ENCODE measurements around the gene TMEM270.

TMEM270 gene

GRCh38 chr7:73903321-73904218 lies 42.6 kb downstream of the TMEM270 start:
- Histone ChIP-seq H2BK12ac (ENCODE audit: low read length) (no peak overlapping the region), H3K36me3 (replicated peaks in 1 of 2; ENCODE audit: control insufficient read depth in 2 of 2, insufficient read depth in 2 of 2, low read length in 2 of 2) (no peaks in the 10 kb centered on the region), H3K18ac (ENCODE audit: low read length) (no peak overlapping the region), H3K14ac (ENCODE audit: low read length) (peak overlapping the region; percentile 38), H2BK120ac (ENCODE audit: low read depth, low read length) (no peak overlapping the region), H2BK5ac (ENCODE audit: low read length) (no peak overlapping the region), H3K79me1 (ENCODE audit: low read depth, low read length) (no peaks in the 10 kb centered on the region), H4K91ac (ENCODE audit: low read depth, low read length, poor library complexity) (no peak overlapping the region), H3K4me2 (ENCODE audit: insufficient read depth, low read length, poor library complexity, severe bottlenecking) (no peak overlapping the region), H3K4me3 (ENCODE audit: low read length in 2 of 2) (no peak overlapping the region), H4K8ac (ENCODE audit: low read depth, low read length) (no peak overlapping the region), H2AK5ac (ENCODE audit: low read depth, low read length) (peak overlapping the region; percentile 84), H2BK15ac (ENCODE audit: low read length) (no peak overlapping the region), H3K27ac (replicated peaks; ENCODE audit: low read length) (no peak overlapping the region), H3K4me1 (ENCODE audit: control insufficient read depth in 2 of 2, insufficient read depth in 1 of 2, low read depth in 1 of 2, low read length in 2 of 2) (peaks cover 0 to 8% of the 10 kb centered on the region in 2 donors), H3K23ac (ENCODE audit: low read depth, low read length, poor library complexity) (peak overlapping the region; percentile 43), H3K27me3 (ENCODE audit: control insufficient read depth in 3 of 3, insufficient read depth in 3 of 3, low read depth in 1 of 3, low read length in 3 of 3) (no peaks in the 10 kb centered on the region), H3K4ac (ENCODE audit: low read length) (no peak overlapping the region), H3K9ac (ENCODE audit: low read depth, low read length, poor library complexity) (no peak overlapping the region), H3K9me3 (replicated peaks in 1 of 2; ENCODE audit: control insufficient read depth in 2 of 2, insufficient read depth in 1 of 2, low read depth in 1 of 2, low read length in 2 of 2) (no peaks in the 10 kb centered on the region), H2AFZ (ENCODE audit: low read length) (no peak overlapping the region)
- no CpG with 5 or more reads among the region's 15 CpGs for WGBS, 2 donors (ENCODE audit: extremely low coverage in 2 of 2, insufficient read length in 2 of 2, insufficient replicate concordance in 1 of 2)
- DNase-seq (ENCODE audit: low spot score): no peak

GRCh38 chr7:73904219-73905137 lies 43.5 kb downstream of the TMEM270 start:
- H3K9ac ChIP-seq (ENCODE audit: low read depth, low read length, poor library complexity): no peak overlapping the region
- H3K27ac ChIP-seq (replicated peaks; ENCODE audit: low read length): no peak overlapping the region

GRCh38 chr7:73905360-73905759 lies 44.4 kb downstream of the TMEM270 start:
- H3K18ac ChIP-seq (ENCODE audit: low read length): peak overlapping the region; percentile 76
- H2BK15ac ChIP-seq (ENCODE audit: low read length): no peak overlapping the region
- H3K23ac ChIP-seq (ENCODE audit: low read depth, low read length, poor library complexity): no peak overlapping the region
- H3K14ac ChIP-seq (ENCODE audit: low read length): no peak overlapping the region
- no peak overlapping the region for H4K8ac ChIP-seq (ENCODE audit: low read depth, low read length)
- H3K4ac ChIP-seq (ENCODE audit: low read length): no peak overlapping the region
- no peak overlapping the region for H4K91ac ChIP-seq (ENCODE audit: low read depth, low read length, poor library complexity)
- no peak overlapping the region for H2BK12ac ChIP-seq (ENCODE audit: low read length)
- peak overlapping the region; percentile 47 for H2AK5ac ChIP-seq (ENCODE audit: low read depth, low read length)
- H3K9me3 ChIP-seq (replicated peaks in 1 of 2; ENCODE audit: control insufficient read depth in 2 of 2, insufficient read depth in 1 of 2, low read depth in 1 of 2, low read length in 2 of 2): no peaks in the 10 kb centered on the region
- no peak for DNase-seq (ENCODE audit: low spot score)
- no peak overlapping the region for H3K4me2 ChIP-seq (ENCODE audit: insufficient read depth, low read length, poor library complexity, severe bottlenecking)
- H3K27ac ChIP-seq (replicated peaks; ENCODE audit: low read length): no peak overlapping the region
- H2BK5ac ChIP-seq (ENCODE audit: low read length): no peak overlapping the region
- H3K27me3 ChIP-seq (ENCODE audit: control insufficient read depth in 3 of 3, insufficient read depth in 3 of 3, low read depth in 1 of 3, low read length in 3 of 3): no peaks in the 10 kb centered on the region
- H3K9ac ChIP-seq (ENCODE audit: low read depth, low read length, poor library complexity): no peak overlapping the region
- no peak overlapping the region for H3K4me3 ChIP-seq (ENCODE audit: low read length in 2 of 2)
- no peaks in the 10 kb centered on the region for H3K79me1 ChIP-seq (ENCODE audit: low read depth, low read length)
- no peaks in the 10 kb centered on the region for H3K36me3 ChIP-seq (replicated peaks in 1 of 2; ENCODE audit: control insufficient read depth in 2 of 2, insufficient read depth in 2 of 2, low read length in 2 of 2)
- peaks cover 0 to 13% of the 10 kb centered on the region in 2 donors for H3K4me1 ChIP-seq (ENCODE audit: control insufficient read depth in 2 of 2, insufficient read depth in 1 of 2, low read depth in 1 of 2, low read length in 2 of 2)
- H2AFZ ChIP-seq (ENCODE audit: low read length): no peak overlapping the region
- H2BK120ac ChIP-seq (ENCODE audit: low read depth, low read length): no peak overlapping the region
- WGBS, 2 donors (ENCODE audit: extremely low coverage in 2 of 2, insufficient read length in 2 of 2, insufficient replicate concordance in 1 of 2): no CpG with 5 or more reads among the region's 15 CpGs

More at GRCh38 chr7:73904219-73905137, 43.5 kb downstream of the TMEM270 start:
- H3K14ac ChIP-seq (ENCODE audit: low read length): no peak overlapping the region
- no peak overlapping the region for H3K4me3 ChIP-seq (ENCODE audit: low read length in 2 of 2)
- no peak for DNase-seq (ENCODE audit: low spot score)
- no peak overlapping the region for H2BK120ac ChIP-seq (ENCODE audit: low read depth, low read length)
- peak overlapping the region; percentile 24 for H2BK5ac ChIP-seq (ENCODE audit: low read length)
- no peak overlapping the region for H3K4me2 ChIP-seq (ENCODE audit: insufficient read depth, low read length, poor library complexity, severe bottlenecking)
- no CpG with 5 or more reads among the region's 24 CpGs for WGBS, 2 donors (ENCODE audit: extremely low coverage in 2 of 2, insufficient read length in 2 of 2, insufficient replicate concordance in 1 of 2)
- no peaks in the 10 kb centered on the region for H3K36me3 ChIP-seq (replicated peaks in 1 of 2; ENCODE audit: control insufficient read depth in 2 of 2, insufficient read depth in 2 of 2, low read length in 2 of 2)
- H3K27me3 ChIP-seq (ENCODE audit: control insufficient read depth in 3 of 3, insufficient read depth in 3 of 3, low read depth in 1 of 3, low read length in 3 of 3): no peaks in the 10 kb centered on the region
- H4K91ac ChIP-seq (ENCODE audit: low read depth, low read length, poor library complexity): peak overlapping the region; percentile 79
- H4K8ac ChIP-seq (ENCODE audit: low read depth, low read length): peak overlapping the region; percentile 17
- no peak overlapping the region for H3K4ac ChIP-seq (ENCODE audit: low read length)
- no peaks in the 10 kb centered on the region for H3K9me3 ChIP-seq (replicated peaks in 1 of 2; ENCODE audit: control insufficient read depth in 2 of 2, insufficient read depth in 1 of 2, low read depth in 1 of 2, low read length in 2 of 2)
- H2BK12ac ChIP-seq (ENCODE audit: low read length): peak overlapping the region; percentile 73
- H3K79me1 ChIP-seq (ENCODE audit: low read depth, low read length): no peaks in the 10 kb centered on the region
- H3K18ac ChIP-seq (ENCODE audit: low read length): no peak overlapping the region
- H3K23ac ChIP-seq (ENCODE audit: low read depth, low read length, poor library complexity): peak overlapping the region; percentile 43
- peak overlapping the region; percentile 84 for H2AK5ac ChIP-seq (ENCODE audit: low read depth, low read length)
- H2BK15ac ChIP-seq (ENCODE audit: low read length): peak overlapping the region; percentile 58
- H2AFZ ChIP-seq (ENCODE audit: low read length): no peak overlapping the region
- peaks cover 0 to 12% of the 10 kb centered on the region in 2 donors for H3K4me1 ChIP-seq (ENCODE audit: control insufficient read depth in 2 of 2, insufficient read depth in 1 of 2, low read depth in 1 of 2, low read length in 2 of 2)

DNA sequence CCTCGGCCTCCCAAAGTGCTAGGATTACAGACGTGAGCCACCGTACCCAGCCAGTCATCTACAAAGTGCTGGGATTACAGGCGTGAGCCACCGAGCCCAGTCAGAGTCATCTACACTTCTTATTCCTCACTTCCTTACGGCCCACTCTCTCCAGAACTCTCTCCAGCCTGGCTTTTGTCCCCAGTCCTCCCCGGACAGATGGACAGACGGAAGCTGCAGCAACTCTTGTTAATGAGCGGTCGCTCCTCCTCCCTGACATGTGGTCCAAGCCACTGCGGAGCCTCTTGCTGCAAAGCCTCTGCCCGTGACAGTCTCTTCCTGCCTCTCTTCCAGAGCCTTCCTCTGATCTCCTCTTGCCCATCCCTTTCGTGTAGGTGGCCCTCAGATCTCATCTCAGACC lies 45.9 kb downstream of the TMEM270 start:
- Histone ChIP-seq H3K9ac (ENCODE audit: low read depth, low read length, poor library complexity) (no peak overlapping the region), H3K4me3 (ENCODE audit: low read length in 2 of 2) (no peak overlapping the region)
- WGBS, 2 donors (ENCODE audit: extremely low coverage in 2 of 2, insufficient read length in 2 of 2, insufficient replicate concordance in 1 of 2): no CpG with 5 or more reads among the region's 13 CpGs

More for the DNA sequence above, 45.9 kb downstream of the TMEM270 start:
- Histone ChIP-seq H4K8ac (ENCODE audit: low read depth, low read length) (no peak overlapping the region), H3K36me3 (replicated peaks in 1 of 2; ENCODE audit: control insufficient read depth in 2 of 2, insufficient read depth in 2 of 2, low read length in 2 of 2) (no peaks in the 10 kb centered on the region), H2BK12ac (ENCODE audit: low read length) (no peak overlapping the region), H3K9me3 (replicated peaks in 1 of 2; ENCODE audit: control insufficient read depth in 2 of 2, insufficient read depth in 1 of 2, low read depth in 1 of 2, low read length in 2 of 2) (no peaks in the 10 kb centered on the region), H3K27me3 (ENCODE audit: control insufficient read depth in 3 of 3, insufficient read depth in 3 of 3, low read depth in 1 of 3, low read length in 3 of 3) (no peaks in the 10 kb centered on the region), H3K23ac (ENCODE audit: low read depth, low read length, poor library complexity) (no peak overlapping the region), H2BK15ac (ENCODE audit: low read length) (no peak overlapping the region), H2BK120ac (ENCODE audit: low read depth, low read length) (no peak overlapping the region), H2BK5ac (ENCODE audit: low read length) (no peak overlapping the region), H3K14ac (ENCODE audit: low read length) (no peak overlapping the region), H3K4ac (ENCODE audit: low read length) (no peak overlapping the region), H3K4me1 (ENCODE audit: control insufficient read depth in 2 of 2, insufficient read depth in 1 of 2, low read depth in 1 of 2, low read length in 2 of 2) (peaks cover 0 to 8% of the 10 kb centered on the region in 2 donors), H4K91ac (ENCODE audit: low read depth, low read length, poor library complexity) (no peak overlapping the region), H2AFZ (ENCODE audit: low read length) (peak overlapping the region; percentile 17), H3K18ac (ENCODE audit: low read length) (no peak overlapping the region), H3K79me1 (ENCODE audit: low read depth, low read length) (no peaks in the 10 kb centered on the region), H2AK5ac (ENCODE audit: low read depth, low read length) (no peak overlapping the region), H3K4me2 (ENCODE audit: insufficient read depth, low read length, poor library complexity, severe bottlenecking) (no peak overlapping the region), H3K27ac (replicated peaks; ENCODE audit: low read length) (no peak overlapping the region)
- DNase-seq (ENCODE audit: low spot score): no peak
